Measurements from ENCODE around the gene PFDN1.
"Not testable (repeated sequence)": the region's sequence is repeated elsewhere in the genome, so short reads cannot be mapped to it uniquely, and the experiment has no call there.

Gene PFDN1, protein sequence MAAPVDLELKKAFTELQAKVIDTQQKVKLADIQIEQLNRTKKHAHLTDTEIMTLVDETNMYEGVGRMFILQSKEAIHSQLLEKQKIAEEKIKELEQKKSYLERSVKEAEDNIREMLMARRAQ

DNA sequence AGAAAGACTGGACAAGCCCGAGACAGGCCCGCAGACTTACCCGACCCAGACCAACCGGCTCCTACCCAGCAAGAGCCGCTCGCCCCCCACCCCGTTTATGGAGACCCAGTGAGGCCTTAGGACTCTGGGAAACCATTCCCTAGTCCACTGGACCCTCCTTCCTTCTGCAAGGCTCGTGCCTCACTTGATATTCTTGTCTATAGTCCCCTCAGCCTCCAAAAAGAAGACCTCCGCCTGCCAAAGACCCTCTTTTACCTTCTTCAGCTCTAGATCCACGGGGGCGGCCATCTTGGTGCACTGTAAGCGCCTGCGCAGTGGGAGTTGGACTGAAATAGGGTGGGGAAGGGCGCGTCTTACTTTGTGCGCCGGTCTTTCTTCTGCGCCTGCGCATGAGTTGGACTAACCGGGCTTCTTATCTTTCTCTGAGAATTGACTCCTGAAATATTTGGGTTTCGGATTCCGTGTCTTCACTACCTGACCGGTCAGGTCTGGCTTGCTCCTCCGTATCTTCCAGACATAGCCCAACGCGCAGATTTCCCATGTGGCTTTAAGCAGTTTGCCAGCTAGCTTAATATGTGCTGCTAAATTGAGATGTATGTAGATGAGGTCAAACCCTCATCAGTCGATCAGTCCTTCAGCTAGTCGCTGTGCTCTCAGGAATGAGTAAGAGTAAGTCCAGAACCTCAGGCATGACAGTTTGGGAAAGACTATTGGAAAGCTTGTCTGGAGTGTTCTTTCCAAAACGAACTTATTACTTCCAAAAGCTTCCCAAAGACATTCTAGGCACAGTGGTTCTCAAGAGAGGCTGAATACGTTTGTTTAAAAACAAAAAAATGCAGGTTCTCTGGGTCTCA is at the start of gene PFDN1:
TSS of gene PFDN1 (minus strand) at position 316 of the 854 bp plus-strand sequence. CDS start at position 288, 28 bp downstream.
- peak; percentile 95 for DNase-seq

DNA sequence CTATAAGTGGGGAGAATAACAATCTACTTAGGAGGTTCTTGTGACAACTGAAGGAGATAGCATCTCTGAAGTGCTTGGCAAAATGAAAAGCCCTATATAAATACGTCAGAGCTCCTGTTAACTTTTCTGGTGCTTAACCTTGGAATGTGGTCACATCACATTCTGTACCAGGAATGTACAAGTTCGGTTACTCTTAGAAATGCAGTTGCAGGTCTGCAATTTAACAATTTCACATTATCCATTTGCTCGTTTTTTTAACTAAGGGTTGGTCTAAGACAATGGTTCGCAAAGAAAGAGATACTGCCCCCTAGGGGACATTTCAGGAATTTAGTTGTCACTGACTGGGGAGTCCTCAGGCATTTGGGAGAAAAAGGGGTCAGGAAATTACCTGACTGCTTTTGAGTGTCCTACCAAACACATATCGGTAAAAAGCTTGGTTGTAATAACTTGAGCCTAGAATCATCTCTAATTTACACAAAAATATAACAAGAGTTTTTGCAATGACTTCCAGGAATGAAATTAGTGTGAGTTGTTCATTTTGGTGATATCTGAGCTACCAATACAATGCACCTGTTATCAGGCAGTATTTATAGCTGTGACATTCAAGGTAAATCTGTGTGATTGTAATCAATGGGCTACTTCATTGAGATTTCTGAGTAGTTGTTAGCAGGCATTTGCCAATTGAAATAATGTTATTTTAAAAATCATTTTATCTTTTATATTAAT is 48.9 kb upstream of the PFDN1 start:
- DNase-seq = peak; percentile 91

DNA sequence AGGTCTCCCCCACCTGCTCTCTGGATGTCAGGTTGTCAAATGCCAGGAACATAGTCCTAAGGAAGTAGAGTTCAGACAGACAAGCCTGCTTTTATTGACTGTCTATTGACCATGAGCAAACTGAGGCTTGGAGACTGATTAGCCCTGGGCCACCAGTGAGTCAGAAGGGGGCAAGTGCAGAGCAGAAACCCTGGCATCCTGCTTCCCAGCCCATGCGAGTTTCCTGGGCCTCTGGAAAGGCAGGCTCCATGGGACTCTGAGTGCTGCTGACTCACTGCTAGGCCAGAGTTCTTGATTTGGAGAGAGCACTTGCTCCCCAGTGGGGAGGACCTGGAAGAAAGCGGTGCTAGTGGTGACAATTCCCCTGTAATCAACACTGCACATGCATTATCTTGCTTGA is 46.3 kb upstream of the PFDN1 start:
- DNase-seq = no peak

DNA sequence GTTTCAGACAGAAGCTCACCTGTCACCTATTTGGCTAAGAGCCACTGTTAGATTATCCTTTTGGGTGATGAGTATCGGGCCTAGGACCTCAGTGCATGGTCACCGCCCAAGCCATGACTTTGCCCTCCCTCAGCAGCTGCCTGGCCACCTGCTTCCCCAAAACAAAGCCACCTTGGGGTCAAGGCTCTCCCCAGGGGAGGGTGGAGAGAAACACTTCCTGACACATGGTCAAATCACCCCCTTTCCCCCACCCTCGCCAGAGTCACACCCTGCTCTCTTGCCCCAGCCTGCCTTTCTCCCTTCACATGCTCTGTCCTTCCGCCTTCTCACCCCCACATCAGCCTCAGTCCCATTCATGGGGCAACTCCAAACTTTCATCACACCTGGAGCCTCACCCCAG is 45.2 kb upstream of the PFDN1 start:
- no peak for DNase-seq

DNA sequence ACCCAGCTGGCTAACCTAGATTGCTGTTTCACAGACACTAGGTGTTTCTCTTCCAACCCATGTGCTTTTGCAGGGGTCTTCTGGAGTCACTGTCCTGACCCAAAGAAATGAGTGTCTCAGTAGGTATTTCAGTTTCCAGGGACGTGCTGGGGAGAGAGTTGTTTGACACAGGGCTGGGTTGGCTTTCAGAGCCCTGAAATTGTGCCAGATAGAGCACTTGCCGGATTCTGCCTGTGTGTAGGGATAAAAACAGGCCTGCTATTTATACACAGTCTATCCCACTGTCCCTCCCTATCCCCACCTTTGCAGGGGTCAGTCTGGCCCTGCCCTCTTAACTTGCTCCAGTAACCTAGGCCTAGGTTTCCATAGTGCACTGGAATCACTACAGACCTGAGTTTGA is 44.5 kb upstream of the PFDN1 start:
- DNase-seq = no peak

DNA sequence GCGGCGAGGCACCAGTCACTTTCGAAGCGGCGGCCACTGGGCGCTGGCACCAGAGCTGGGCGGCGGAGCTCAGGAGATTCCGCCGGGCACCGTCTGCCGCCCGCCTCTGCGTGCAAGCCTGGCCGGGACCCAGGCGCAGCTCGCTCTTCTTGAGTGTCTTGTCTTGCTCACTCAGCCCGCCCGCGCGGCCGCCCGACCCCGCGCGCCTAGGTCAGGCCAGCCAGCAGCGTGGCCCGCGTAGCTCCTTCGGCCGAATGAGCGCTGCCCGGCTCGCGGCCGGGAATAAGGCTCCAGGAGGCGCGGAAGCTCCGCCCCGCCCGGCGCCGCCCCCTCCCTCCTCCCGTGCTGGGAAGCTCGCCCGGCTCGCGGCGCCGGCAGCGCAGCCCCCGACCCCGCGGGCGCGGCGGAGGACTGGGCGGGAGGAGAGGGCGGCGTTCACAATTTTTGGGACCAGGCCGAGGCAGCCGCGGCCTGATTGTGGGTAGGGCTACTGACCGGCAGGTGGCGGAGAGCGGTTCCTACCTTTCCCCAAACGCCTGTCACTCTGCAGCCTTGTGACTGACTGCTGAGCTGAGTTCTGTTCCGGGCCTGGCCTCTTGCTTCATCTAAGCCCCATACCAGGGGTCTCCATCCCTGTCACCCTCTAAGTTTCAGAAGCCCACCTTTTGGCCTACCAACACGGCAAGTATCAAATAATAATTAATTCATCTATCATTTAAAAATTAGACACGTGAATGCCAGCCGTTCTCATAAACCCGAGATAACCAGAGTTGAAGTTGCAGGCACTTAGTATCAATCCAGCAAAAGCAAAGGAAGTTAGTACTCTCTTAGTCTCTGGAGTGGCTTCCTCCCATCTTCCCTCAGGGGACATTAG is 43.7 kb upstream of the PFDN1 start, which contains the start of gene HBEGF:
TSS of gene HBEGF (minus strand) at position 256 of the 874 bp plus-strand sequence. CDS start 275 bp downstream, outside the sequence.
- peak; percentile 65 for DNase-seq

DNA sequence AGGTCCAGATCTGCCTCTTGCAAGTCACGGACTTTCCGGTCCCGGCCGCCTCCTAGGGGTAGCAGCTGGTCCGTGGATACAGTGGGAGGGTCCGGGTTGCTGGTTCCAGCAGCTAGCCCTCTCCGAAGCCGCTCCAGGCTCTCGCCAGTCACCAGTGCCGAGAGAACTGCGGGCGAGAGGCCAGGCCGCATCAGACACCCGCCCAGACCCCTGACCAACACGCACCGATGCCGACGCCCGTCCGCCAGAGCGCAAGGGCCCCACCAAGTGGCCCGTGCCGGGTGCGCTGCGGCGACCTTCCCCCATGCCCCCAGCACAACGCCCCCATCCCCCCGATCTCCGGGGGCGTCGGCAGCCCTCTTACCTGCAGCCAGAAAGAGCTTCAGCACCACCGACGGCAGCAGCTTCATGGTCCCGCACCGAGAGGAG is 43.0 kb upstream of the PFDN1 start:
- no peak for DNase-seq

DNA sequence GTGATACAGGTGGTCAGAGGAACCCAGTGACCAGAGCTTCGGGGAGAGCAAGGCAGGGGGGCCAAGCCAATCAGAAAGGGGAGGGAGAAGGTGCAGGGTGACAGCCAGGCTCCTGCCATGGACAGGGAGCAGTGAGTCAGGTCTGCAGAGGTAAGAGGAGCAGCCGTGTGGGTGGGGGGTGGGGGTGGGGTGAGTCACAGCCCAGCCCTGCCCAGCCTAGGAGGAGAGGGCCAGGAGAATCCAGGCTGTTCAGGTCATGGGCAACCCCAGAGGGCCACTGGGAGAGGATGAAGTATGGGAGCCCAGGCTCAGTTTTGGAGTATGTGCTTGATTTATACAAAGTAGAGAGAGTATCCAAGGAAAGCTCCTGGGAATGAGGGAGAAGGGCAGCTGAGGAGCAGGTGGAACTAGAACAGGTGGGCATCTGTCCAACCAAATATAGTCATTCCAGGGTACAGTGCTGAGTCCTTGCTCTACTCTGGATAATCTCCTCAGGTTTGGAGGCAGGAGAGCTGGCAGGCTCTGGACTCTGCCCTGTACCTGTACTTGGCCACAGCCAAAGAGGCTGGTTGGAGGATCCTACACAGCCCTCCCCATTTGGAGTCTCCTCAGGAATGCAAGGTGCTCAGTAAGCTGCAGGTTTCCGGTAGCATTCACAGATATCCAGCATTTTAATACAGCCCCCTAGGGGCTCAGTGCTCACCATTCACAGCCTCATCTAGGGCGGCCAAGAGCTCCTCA is 42.0 kb upstream of the PFDN1 start:
- DNase-seq = peak; percentile 35

DNA sequence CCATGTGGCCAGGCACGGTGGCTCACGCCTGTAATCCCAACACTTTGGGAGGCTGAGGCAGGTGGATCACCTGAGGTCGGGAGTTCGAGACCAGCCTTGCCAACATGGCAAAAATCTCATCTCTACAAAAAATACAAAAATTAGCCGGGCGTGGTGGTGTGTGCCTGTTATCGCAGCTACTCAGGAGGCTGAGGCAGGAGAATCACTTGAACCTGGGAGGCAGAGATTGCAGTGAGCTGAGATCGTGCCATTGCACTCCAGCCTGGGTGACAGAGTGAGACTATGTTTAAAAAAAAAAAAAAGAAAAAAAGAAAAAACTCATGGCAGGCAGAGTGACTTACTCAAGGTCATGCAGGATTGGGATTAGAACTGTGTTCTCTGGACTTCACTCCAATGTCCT is 40.9 kb upstream of the PFDN1 start:
- DNase-seq = not testable (repeated sequence)

DNA sequence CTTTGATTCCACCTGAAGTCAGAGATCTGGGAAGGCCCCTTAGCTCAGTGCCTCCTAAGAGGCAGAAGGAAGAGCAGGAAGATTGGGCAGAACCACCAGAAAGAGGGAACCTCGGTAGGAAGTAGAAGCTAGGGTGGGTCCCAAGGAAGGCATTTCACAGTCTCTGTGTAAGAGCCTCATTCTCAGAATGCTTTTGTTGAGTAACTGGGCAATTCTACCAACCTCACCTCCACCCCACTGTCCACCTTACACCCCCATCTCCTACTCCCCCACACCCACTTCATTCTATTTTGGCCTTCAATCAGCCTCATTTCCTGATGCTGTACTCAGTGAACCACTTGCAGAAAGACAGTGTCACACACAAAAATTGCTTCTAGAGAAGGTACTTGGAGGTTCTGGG is 40.0 kb upstream of the PFDN1 start:
- peak; percentile 30 for DNase-seq

DNA sequence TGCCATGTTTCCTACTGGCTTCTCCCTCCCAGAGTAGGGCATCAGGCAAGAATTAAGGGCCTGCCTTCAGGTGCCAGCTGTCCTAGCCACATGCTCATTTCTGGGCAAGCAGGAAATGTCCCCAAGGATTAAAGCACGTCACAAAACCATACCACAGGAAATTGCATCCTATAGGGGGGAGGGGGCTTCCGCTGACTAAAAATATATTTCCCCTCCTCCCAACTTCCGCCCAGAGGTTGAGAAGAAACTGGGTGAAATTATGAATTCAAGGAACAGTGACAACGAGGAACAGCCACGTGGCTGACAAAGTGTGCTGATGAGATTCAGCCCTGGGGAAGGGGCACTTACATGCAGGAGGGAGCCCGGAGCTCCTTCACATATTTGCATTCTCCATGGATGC is 39.4 kb upstream of the PFDN1 start:
- peak; percentile 87 for DNase-seq

DNA sequence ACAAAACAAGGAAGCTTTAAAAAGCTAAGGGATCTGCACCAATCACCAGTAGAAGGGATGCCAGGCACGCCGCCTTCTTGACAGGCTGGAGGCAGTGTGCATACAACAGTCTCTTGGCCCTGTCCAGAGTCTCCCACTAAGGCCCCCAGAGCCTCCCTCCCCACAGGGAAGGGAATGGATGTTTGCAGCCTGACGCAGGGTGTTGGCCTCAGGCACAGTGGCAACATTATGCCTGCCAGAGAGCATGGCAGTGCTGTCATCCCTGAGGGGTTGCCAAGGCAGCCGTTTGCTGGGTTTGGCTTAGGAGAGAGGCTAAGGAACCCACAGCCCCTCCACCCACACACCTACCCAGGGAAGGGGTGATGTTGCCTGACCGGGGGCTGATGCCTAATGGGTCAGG is 38.7 kb upstream of the PFDN1 start:
- no peak for DNase-seq

DNA sequence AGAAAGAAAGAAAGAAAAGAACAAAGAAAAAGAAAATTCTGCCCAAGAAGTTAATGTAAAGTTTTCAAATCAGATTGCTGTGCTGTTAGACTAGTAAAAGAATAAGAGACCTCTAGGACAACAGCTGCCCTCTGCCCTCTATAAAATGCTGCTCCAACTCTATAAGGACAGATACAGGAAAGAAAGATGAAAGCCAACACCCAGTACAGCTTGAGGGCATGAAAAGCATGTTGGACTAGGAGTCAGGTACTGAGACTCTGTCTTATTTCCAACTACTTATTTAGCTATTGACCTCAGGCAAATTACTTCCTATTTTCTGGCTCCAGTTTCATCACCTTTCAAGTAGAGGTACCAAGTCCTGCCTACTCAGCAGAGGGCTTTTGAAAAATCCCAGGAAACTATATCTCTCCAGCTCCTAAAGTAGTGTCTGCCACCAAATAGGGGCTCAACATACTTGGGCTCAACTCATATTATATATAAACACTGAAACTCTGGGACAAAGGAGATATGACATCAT is 37.8 kb upstream of the PFDN1 start:
- DNase-seq = no peak

DNA sequence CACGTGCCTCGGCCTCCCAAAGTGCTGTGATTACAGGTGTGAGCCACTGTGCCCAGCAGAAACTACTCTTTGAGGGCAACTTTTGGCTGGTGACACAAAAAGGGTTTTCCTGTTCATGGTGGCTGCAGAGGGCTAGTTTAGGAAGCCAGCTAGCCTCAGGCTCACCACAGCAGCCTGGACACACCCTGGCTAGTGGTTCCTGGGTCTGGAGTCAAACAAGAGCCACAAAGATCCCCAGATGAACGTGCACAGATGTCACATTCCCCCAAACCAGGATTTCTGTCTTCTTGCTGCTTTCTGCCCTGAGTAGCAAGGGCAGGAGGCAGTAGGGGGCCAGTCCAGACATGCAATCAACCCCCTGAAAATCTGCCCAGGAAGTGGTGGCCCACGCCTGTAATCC is 36.7 kb upstream of the PFDN1 start:
- peak; percentile 13 for DNase-seq

DNA sequence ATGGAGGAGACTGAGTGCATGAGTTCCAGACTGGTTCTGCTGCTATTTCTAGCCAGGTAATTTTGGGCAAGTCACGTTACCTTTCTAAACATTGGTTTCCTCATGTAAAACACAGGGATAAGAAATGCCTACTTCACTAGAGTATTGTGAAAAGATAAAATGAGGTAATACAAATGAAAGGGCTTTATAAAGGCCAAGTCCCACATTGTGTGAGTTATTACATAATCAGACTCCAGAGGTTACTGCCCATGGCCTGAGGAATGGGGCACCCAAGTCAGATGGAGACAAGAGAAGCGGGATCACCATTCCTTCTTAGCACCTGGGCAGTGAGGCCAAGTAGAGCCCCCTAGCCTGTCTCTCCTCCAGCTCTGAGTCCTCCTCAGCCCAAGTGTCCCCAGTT is 36.0 kb upstream of the PFDN1 start:
- no peak for DNase-seq

DNA sequence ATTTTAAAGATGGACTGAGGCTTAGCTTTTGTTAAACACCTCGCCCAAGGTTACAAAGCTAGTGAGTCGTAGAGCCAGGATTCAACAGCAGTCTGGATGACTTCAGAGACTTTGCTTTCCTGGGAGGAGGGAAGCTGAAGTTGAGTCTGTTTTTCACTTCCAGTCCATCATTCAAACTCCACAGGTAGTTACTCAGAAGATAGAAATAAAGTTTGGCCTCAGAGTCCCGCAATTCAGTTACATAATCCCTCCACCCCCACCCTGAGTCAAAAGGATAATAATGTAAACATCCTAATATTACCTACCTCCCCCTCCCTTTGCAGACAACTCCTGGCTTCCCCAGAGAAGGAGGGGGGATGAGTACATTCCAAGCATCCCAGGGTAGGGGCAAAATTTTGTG is 35.4 kb upstream of the PFDN1 start:
- no peak for DNase-seq

DNA sequence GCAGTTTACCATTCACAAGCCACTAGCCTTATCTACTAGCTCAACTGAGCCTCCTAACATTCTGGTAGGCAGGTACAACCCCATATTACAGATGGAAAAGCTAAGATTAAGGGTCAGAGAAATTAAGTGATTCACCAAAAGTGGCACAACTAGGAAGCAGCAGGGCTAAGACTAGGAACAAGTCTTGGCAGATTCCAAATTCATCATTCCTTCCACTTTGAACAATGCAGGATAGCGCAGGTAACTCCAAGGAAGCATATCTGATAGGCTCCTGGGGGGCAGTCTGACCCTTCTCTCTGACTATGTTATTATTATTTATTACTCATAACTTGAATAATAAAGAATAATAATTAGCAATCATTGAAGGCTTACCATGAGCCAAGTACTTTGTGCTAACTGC is 35.0 kb upstream of the PFDN1 start:
- DNase-seq = no peak

DNA sequence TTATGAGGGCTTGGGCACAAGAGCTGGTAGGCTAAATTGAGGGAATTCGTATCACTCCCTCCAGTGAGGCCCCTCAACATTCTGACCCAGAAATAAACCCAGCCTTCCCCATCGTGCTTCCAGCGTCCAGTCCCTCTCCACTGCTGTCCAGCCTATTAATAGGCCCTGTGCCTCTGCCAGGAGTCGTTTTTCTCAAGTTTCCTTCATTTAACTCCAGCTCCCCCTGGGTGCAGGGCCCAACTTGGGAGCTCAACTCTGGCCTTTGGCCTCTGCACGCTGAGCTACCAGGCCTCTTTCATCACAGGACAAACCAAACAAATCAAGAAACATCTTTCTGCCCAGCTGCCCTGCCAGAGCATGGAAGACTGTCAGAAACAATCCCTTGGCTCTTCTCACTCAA is 33.5 kb upstream of the PFDN1 start:
- no peak for DNase-seq

DNA sequence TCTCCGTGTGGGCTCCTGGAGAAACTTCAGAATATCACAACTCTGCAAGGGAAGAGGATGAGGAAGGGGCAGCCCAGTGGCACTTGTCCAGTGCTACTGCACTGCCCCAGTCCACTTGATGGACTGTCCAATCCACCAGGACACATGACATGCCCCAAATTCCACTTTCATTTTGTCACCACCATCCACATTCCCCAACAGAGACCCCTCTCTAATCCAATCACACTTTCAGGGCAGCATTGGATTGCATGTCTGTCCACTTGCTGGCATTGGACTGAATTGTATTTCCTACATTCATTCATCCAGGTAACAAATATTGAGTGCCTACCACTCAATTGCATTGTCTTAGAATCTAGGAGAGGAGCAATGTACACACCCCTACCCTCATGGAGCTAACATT is 28.7 kb upstream of the PFDN1 start:
- no peak for DNase-seq

DNA sequence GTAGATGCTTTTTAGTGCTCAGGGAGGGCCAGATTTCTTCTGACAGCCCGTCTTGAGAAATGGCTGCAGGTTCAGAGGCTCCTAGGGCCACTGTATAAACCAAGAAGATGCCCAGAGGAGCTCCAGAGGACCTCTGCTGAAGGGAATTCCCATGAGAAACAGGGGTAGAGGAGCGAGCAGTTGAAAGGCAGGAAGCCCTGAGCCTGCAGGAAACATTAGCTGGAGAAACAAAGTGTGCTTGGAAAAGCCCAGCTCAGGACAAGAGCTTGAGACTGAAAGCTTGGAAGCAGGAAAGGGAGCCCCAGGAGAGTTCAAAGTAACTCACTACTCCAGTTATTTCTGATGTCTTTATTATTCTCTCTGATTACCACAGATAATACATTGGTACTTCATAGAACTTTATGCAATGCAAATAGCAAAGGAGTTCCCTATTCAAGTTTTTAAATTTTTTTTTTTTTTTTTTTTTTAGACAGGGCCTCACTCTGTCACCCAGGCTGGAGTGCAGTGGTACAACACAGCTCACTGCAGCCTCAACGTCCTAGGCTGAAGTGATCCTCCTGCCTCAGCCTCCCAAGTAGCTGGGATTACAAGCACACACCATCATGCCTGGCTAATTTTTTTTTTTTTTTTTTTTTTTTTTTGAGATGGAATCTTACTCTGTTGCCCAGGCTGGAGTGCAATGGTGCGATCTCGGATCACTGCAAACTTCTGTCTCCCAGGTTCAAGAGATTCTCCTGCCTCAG is 27.0 kb upstream of the PFDN1 start:
- DNase-seq = no peak
